Loucy (cell line): ENCODE measurements around the gene PDZD11.

ENCODE experiments used
- H2AFZ ChIP-seq: fragments of 200-600 bp; sonication (generic); 2 replicates; pipeline ENCODE4 v1.6.0; 2016; ENCODE audit warnings: antibody characterized with exemption, mild to moderate bottlenecking, low read length, moderate library complexity
- H3F3A ChIP-seq: fragments of 200-600 bp; 2 replicates; pipeline ENCODE4 v1.6.0; 2016; ENCODE audit warnings: antibody characterized with exemption, low read depth, mild to moderate bottlenecking
- H3K27me3 ChIP-seq: fragments of 200-600 bp; sonication (generic); 2 replicates; pipeline ENCODE4 v1.6.1; 2014; ENCODE audit warnings: low read length, mild to moderate bottlenecking; ENCODE audit not compliant: insufficient read depth, poor library complexity, severe bottlenecking
- H3K36me3 ChIP-seq: fragments of 200-600 bp; sonication (generic); 2 replicates; pipeline ENCODE4 v1.6.1; 2016; ENCODE audit warnings: low read length; ENCODE audit not compliant: insufficient read depth
- H3K4me1 ChIP-seq: fragments of 200-600 bp; sonication (generic); 2 replicates; pipeline ENCODE4 v1.5.1; 2014; ENCODE audit warnings: low read length, mild to moderate bottlenecking; ENCODE audit not compliant: insufficient read depth, poor library complexity, severe bottlenecking
- H3K4me2 ChIP-seq: fragments of 200-600 bp; sonication (generic); 2 replicates; pipeline ENCODE4 v1.6.0; 2014; ENCODE audit warnings: antibody characterized with exemption, low read length, low read depth, mild to moderate bottlenecking; ENCODE audit not compliant: poor library complexity, severe bottlenecking
- H3K4me3 ChIP-seq: fragments of 200-600 bp; sonication (generic); 2 replicates; pipeline ENCODE4 v1.5.1; 2014; ENCODE audit warnings: low read length, mild to moderate bottlenecking, mixed read lengths; ENCODE audit not compliant: poor library complexity, severe bottlenecking
- H3K79me2 ChIP-seq: fragments of 200-600 bp; sonication (generic); 2 replicates; pipeline ENCODE4 v1.6.1; 2014; ENCODE audit warnings: low read length; ENCODE audit not compliant: insufficient read depth
- H3K9ac ChIP-seq: fragments of 200-600 bp; sonication (generic); 2 replicates; pipeline ENCODE4 v1.6.0; 2014; ENCODE audit warnings: mild to moderate bottlenecking, low read depth, low read length, moderate library complexity; ENCODE audit not compliant: poor library complexity, severe bottlenecking
- H3K9me2 ChIP-seq: fragments of 200-600 bp; sonication (generic); replicated peaks from 2 replicates; pipeline ENCODE4 v1.6.1; 2016; ENCODE audit warnings: low read depth, low read length, mixed read lengths
- H3K9me3 ChIP-seq: fragments of 200-600 bp; sonication (generic); 2 replicates; pipeline ENCODE4 v1.6.1; 2014; ENCODE audit warnings: mild to moderate bottlenecking, antibody characterized with exemption, low read length, low read depth; ENCODE audit not compliant: insufficient read depth
- H4K20me1 ChIP-seq: fragments of 200-600 bp; sonication (generic); 2 replicates; pipeline ENCODE4 v1.6.0; 2014; ENCODE audit warnings: antibody characterized with exemption, low read length, mild to moderate bottlenecking; ENCODE audit not compliant: insufficient read depth, poor library complexity, severe bottlenecking
- EZH2phosphoT487 ChIP-seq: fragments of 200-600 bp; IDR thresholded peaks from 2 replicates; pipeline ENCODE4 v1.6.1; 2018; ENCODE audit warnings: antibody characterized with exemption, mild to moderate bottlenecking, moderate library complexity, borderline replicate concordance
- TF ChIP-seq, protein P1 (sequence below): fragments of 200-600 bp; sonication (generic); conservative IDR thresholded peaks from 2 replicates; pipeline ENCODE4 v1.5.1; 2014; ENCODE audit warnings: mild to moderate bottlenecking, antibody characterized with exemption, low read length

The PDZD11 gene

DNA sequence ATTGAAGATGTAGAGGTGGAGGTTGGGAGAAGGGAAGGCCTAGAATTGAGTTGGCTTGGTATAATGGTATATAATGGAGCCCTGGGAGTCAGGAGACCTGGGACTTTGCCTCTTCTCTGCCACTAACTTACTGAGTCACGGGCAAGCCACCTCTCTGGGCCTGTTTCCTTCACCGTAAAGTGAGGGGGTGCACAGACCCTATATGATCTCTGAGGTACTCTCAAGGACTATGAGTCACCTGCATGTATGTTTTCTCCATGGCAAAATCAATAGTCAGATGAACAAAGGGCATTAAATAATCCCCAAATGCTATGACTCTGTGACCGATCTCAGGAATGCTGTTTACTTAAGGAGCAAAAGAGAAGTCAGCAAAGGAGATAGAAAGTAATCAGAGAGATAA lies 34.8 kb downstream of the PDZD11 start:
- TF ChIP-seq, protein P1, sequence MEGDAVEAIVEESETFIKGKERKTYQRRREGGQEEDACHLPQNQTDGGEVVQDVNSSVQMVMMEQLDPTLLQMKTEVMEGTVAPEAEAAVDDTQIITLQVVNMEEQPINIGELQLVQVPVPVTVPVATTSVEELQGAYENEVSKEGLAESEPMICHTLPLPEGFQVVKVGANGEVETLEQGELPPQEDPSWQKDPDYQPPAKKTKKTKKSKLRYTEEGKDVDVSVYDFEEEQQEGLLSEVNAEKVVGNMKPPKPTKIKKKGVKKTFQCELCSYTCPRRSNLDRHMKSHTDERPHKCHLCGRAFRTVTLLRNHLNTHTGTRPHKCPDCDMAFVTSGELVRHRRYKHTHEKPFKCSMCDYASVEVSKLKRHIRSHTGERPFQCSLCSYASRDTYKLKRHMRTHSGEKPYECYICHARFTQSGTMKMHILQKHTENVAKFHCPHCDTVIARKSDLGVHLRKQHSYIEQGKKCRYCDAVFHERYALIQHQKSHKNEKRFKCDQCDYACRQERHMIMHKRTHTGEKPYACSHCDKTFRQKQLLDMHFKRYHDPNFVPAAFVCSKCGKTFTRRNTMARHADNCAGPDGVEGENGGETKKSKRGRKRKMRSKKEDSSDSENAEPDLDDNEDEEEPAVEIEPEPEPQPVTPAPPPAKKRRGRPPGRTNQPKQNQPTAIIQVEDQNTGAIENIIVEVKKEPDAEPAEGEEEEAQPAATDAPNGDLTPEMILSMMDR: no peak
- no peak for TF ChIP-seq EZH2phosphoT487
- no peaks in the 10 kb centered on the region for H3K36me3 ChIP-seq
- no peaks in the 10 kb centered on the region for H3K9me2 ChIP-seq
- no peaks in the 10 kb centered on the region for H3K9me3 ChIP-seq
- no peak overlapping the region for H2AFZ ChIP-seq
- no peak overlapping the region for H3K4me2 ChIP-seq
- H4K20me1 ChIP-seq: no peaks in the 10 kb centered on the region
- no peak overlapping the region for H3K4me3 ChIP-seq
- no peaks in the 10 kb centered on the region for H3K4me1 ChIP-seq
- no peaks in the 10 kb centered on the region for H3F3A ChIP-seq
- H3K9ac ChIP-seq: no peak overlapping the region
- H3K79me2 ChIP-seq: no peaks in the 10 kb centered on the region
- no peaks in the 10 kb centered on the region for H3K27me3 ChIP-seq

DNA sequence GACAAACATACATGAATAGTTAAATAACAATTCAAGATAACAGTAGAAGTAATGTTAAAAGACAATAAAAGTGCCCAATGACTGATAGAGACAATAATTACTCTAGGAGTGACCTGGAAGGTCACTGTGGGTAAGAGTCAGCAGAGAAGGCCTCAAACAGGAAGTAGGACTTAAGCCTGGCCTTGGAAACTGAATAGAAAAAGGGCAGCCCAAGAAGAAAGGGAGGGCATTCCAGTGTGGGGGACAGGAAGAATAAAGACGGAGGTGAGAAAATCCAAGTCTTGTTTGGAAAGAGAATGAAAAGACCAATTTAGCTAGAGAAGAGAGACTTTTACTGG lies 35.7 kb downstream of the PDZD11 start:
- Histone ChIP-seq H3K4me1 (no peaks in the 10 kb centered on the region), H3K36me3 (no peaks in the 10 kb centered on the region), H3F3A (no peaks in the 10 kb centered on the region), H3K79me2 (no peaks in the 10 kb centered on the region), H2AFZ (no peak overlapping the region), H3K27me3 (no peaks in the 10 kb centered on the region), H3K4me3 (no peak overlapping the region), H3K9me2 (no peaks in the 10 kb centered on the region), H3K9ac (no peak overlapping the region), H3K9me3 (no peaks in the 10 kb centered on the region), H4K20me1 (no peaks in the 10 kb centered on the region), H3K4me2 (no peak overlapping the region)
- TF ChIP-seq, protein P1: no peak
- TF ChIP-seq EZH2phosphoT487: no peak

DNA sequence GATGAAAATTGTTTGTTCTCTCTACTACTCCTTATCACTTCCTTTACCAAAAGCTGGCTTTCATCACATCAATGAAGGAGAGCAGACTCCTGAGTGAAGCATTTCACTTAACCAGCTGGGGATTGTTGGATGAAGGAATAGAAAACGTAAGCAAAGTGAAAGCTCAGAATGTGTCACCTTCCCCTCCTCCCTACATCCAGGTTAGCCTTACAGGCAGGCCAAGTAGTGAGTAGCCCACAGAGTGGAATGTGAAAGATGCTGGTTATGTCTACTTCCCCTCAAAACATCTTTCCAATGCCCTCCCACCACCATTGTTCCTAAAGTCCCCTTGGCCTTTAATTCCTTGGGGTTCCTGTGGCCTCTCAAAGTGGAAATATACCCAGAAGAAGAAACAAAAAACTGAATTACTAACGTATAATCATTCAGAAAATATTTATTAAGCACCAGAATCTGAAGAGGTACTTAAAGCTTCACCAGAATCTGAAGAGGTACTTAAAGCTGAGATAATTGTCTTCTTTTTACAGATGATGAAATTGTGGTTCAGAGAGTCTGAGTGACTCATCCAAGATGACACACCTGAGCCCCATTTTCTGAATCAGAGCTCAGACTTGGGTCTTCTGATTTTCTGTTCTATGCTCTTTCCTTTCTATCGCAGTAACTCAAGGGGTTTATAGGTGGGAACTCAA lies 36.2 kb downstream of the PDZD11 start:
- no peaks in the 10 kb centered on the region for H3F3A ChIP-seq
- no peak overlapping the region for H3K4me2 ChIP-seq
- H3K4me3 ChIP-seq: no peak overlapping the region

More for the DNA sequence above, 36.2 kb downstream of the PDZD11 start:
- Histone ChIP-seq H3K9me2 (no peaks in the 10 kb centered on the region), H3K9ac (no peak overlapping the region), H3K9me3 (no peaks in the 10 kb centered on the region), H4K20me1 (no peaks in the 10 kb centered on the region), H3K27me3 (no peaks in the 10 kb centered on the region), H3K79me2 (no peaks in the 10 kb centered on the region), H3K36me3 (no peaks in the 10 kb centered on the region), H2AFZ (no peak overlapping the region), H3K4me1 (no peaks in the 10 kb centered on the region)
- TF ChIP-seq EZH2phosphoT487: no peak
- TF ChIP-seq, protein P1: no peak
